ENCODE measurements around the gene AJAP1. TPM values are rescaled to one million over a fixed set of nuclear protein-coding genes. Genes with fewer than 3 reads are reported as not detected.
"Not testable (repeated sequence)": the region's sequence is repeated elsewhere in the genome, so short reads cannot be mapped to it uniquely, and the experiment has no call there.

Gene AJAP1, protein sequence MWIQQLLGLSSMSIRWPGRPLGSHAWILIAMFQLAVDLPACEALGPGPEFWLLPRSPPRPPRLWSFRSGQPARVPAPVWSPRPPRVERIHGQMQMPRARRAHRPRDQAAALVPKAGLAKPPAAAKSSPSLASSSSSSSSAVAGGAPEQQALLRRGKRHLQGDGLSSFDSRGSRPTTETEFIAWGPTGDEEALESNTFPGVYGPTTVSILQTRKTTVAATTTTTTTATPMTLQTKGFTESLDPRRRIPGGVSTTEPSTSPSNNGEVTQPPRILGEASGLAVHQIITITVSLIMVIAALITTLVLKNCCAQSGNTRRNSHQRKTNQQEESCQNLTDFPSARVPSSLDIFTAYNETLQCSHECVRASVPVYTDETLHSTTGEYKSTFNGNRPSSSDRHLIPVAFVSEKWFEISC
- under 0.01 TPM for total RNA-seq

GRCh38 chr1:4653796-4654725 is at the start of gene AJAP1:
AJAP1 (plus strand) TSS chr1:4654609; CDS start chr1:4655426, 817 bp downstream.
- no peak for DNase-seq (ENCODE audit: low read depth in 2 of 3, low spot score in 2 of 3)

- no peak for DNase-seq (ENCODE audit: low read depth in 2 of 3, low spot score in 2 of 3)
These were observed 49.3 kb upstream of the AJAP1 start for GRCh38 chr1:4605158-4605557.

- no peak for DNase-seq (ENCODE audit: low read depth in 2 of 3, low spot score in 2 of 3)
These were observed 42.7 kb upstream of the AJAP1 start for GRCh38 chr1:4611563-4612341.

DNA sequence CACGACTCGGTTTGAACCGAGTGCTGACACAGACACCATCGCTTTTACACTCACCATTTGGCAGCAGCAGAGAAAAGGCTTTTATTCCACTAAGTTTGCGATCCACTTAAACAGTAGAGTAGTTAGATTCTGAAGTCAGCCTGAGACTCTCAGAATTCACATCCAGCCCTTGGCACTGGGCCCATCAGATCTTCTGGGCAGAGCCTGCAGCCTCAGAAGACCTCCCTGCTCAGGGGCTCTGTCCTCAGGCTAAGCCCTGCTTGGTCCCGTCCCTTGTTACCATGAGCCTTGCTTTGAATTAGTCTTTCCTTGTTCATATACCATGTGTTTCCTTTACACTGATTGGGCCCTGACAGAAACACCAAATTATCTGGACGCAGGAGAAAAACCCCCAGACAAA is 41.4 kb upstream of the AJAP1 start:
- DNase-seq (ENCODE audit: low read depth in 2 of 3, low spot score in 2 of 3), result peak in 1 of 3 donors; percentile 9

GRCh38 chr1:4613606-4614370 is 40.6 kb upstream of the AJAP1 start:
- no peak for DNase-seq (ENCODE audit: low read depth in 2 of 3, low spot score in 2 of 3)

DNA sequence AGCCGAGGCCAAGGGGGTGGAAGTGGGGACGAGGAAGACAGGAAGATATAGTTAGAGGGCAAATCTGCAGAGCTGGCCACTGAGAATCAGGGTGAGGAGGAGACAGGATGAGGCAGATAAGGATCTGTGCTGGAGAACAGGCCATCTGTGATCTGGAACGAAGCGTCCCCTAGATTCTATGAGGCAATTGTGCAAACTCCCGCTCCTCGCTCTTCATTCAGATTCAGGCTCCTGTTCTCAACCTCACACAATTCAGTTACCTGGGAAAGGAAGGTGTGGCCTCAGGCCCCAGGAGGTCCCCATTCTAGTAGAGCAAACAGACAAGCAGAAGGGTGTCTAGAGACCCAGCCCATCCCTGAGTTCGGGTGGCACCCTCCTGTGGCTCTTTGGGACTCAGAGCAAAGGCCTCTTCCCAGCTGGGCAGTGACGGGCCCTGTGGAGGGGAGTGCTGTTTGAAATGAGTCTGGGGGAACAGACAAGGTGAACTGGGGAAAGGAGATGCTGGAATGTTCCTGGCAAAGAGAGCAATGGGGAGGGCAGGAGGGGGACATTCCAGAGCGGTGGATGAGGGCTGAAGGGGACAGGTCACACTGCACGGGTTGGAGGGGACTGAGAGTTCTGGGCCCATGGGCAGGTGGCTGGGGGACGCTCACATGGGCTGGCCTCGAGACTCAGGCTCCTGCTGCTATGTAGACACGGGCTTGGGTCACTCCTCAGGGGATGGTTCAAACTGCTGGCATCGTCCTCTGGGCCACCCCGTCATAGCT is 39.9 kb upstream of the AJAP1 start:
- no peak for DNase-seq (ENCODE audit: low read depth in 2 of 3, low spot score in 2 of 3)

DNA sequence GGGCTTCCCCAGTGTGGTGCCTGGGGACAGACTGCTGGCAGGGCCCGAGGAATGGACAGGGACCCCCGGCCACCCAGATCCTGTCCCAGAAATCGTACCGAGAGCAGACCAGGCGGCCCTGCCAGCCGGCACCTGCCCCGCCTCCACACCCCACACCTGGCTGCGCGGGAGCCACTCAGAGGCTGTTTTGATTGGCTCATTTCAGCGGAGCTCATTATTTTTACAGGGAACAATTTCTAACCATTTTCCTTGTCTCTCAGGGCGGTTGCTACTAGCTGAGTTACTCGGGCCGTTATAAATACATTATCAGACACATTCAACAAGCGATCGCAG is 39.3 kb upstream of the AJAP1 start:
- no peak for DNase-seq (ENCODE audit: low read depth in 2 of 3, low spot score in 2 of 3)

- no peak for DNase-seq (ENCODE audit: low read depth in 2 of 3, low spot score in 2 of 3)
These were observed 38.9 kb upstream of the AJAP1 start for GRCh38 chr1:4615501-4615900.

DNA sequence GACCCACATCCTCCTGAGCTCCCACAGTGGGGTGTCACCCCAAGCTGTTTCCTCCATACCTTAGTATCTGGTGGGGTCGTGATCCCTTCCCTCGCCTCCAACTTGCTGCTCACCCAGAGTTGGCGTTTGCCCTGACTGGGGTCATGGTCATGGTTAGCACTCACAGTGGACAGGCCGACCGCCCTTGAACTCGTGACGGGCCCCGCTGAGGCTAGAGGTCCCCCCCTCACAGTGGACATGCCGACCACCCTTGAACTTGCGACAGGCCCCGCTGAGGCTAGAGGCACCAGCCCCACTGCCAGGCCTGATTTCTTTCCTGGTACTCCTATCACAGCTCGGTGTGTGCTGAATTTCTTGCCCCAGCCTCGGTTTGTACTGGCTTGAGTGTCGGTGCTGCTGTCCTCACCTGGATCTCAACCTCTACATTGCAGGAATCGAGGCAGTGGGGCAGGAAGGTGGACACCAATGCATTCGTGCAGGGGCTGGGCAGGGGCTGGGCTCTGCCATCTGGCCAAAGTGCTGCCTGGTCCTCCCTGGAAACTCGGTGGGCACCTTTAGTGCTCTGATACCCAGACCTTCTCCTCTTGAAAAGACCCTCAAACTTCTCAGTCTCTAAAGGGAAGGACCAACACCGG is 37.5 kb upstream of the AJAP1 start:
- no peak for DNase-seq (ENCODE audit: low read depth in 2 of 3, low spot score in 2 of 3)

GRCh38 chr1:4617506-4617905 is 36.9 kb upstream of the AJAP1 start:
- DNase-seq (ENCODE audit: low read depth in 2 of 3, low spot score in 2 of 3), result no peak

GRCh38 chr1:4618827-4619226 is 35.6 kb upstream of the AJAP1 start:
- not testable (repeated sequence) for DNase-seq (ENCODE audit: low read depth in 2 of 3, low spot score in 2 of 3)

- DNase-seq (ENCODE audit: low read depth in 2 of 3, low spot score in 2 of 3), result no peak
These were observed 32.8 kb upstream of the AJAP1 start for GRCh38 chr1:4621646-4622045.

- no peak for DNase-seq (ENCODE audit: low read depth in 2 of 3, low spot score in 2 of 3)
These were observed 31.6 kb upstream of the AJAP1 start for GRCh38 chr1:4622821-4623220.

- DNase-seq (ENCODE audit: low read depth in 2 of 3, low spot score in 2 of 3), result no peak
These were observed 30.2 kb upstream of the AJAP1 start for GRCh38 chr1:4624141-4624715.

DNA sequence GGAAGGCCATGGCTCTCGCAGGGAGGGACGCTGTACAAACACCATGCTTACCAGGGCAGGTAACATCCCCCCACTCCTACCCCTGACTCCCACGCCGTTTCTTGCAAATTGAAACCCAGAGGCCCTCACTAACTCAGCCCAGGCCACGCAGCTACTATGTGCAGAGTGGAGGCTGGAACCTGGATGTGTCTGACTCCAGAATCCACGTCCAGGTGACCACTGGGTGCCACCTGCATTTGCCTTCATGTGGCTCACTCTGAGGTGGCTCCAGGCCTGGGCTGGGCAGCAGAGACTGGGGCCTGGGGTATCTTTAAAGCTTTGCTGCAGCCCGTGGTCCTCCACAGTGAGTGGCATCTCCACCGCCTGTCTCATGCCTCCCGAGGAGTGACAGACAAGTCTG is 29.6 kb upstream of the AJAP1 start:
- DNase-seq (ENCODE audit: low read depth in 2 of 3, low spot score in 2 of 3), result no peak

DNA sequence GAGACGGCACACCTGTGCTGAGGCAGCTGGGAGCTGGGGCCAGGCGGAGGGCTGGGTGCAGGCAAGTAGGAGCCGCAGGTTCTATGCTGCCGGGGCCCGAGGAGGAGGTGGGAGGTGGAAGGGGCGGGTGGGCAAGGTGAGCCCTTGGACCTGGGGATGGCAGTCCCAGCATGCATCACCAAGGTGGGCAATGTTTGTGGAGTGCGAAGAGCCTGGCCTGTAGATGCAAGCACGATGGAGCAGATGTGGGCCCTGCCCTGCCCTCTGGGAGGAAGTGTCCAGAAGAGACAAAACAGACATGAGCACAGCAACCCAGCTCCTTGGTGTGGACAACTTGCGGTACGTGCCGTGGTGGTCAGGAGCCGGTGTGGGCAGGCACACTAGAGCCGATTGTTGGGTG is 28.3 kb upstream of the AJAP1 start:
- no peak for DNase-seq (ENCODE audit: low read depth in 2 of 3, low spot score in 2 of 3)

DNA sequence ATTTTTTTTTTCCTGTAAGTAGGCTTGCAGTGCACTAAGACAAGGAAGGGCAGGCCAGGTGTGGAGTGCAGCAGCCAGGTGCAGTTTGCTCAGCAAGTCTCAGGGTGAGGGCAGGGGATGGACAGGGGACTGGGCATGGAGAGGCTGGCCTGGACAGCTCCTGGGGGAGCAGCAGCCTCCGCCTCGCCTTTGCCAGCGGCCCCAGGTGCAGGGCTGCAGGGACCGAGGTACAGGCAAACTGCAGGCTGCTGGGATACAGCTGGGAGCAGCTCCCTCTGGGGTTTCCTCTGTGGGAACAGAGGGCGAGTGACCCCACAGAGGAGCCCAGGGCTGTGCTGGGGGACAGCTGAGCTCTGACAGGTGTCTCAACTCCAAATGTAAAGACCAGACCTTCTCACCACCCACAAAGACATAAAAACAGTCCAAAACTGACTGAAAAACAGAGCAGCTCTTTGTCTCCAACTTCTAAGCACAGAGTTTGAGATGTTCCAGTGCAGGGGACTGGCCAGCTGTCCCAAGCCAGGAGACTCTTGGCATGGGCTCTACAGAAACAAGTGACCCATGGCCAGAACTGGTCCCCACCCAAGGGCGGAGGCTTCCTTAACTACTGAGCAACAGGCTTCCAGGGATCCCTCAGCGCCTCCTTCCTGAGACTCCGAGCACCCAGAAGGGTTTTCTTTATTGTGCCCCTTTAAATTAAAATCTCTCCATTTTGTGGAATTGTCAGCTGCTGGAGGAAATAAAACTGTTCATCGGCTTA is 27.7 kb upstream of the AJAP1 start:
- no peak for DNase-seq (ENCODE audit: low read depth in 2 of 3, low spot score in 2 of 3)

- no peak for DNase-seq (ENCODE audit: low read depth in 2 of 3, low spot score in 2 of 3)
These were observed 27.1 kb upstream of the AJAP1 start for GRCh38 chr1:4627353-4627752.
